ENCODE data around the gene CDKAL1. TPM values are rescaled to one million over a fixed set of nuclear protein-coding genes. Genes with fewer than 3 reads are reported as not detected.

Gene CDKAL1
- total and polyA plus RNA-seq, 10 of the 15 experiments (the other 5 are each of a cell fraction or from before 2014, with no cell fraction given): 10.7 to 26.9 (median 17.3) TPM

- no peak for TF ChIP-seq ELK1 (IDR thresholded peaks at IDR 0.05; ENCODE audit: low read depth, low read length)
- TF ChIP-seq NFIC (IDR thresholded peaks at IDR 0.05; ENCODE audit: low read depth, low read length): peak; percentile 38; the same call in 1 of the 2 replicates
- peak in 1 of 2 experiments; percentile 42; a peak in 2 of 4 replicates for TF ChIP-seq ETV6 (conservative IDR thresholded peaks at IDR 0.05 in 1 of 2, IDR thresholded peaks at IDR 0.05 in 1 of 2; ENCODE audit: borderline replicate concordance in 1 of 2, low read depth in 1 of 2)
- TF ChIP-seq FOXM1 (IDR thresholded peaks at IDR 0.05; ENCODE audit: low read depth, low read length): no peak
- TF ChIP-seq SRF (IDR thresholded peaks at IDR 0.05; ENCODE audit: low read depth in 2 of 2, low read length in 2 of 2): no peak
- TF ChIP-seq PKNOX1 (IDR thresholded peaks at IDR 0.05): no peak
- no peak for TF ChIP-seq KLF5 (IDR thresholded peaks at IDR 0.05; ENCODE audit: partially characterized antibody)
- TF ChIP-seq NFYB (IDR thresholded peaks at IDR 0.05; ENCODE audit: insufficient read depth, low read depth, low read length): no peak
- no peak for TF ChIP-seq RB1 (IDR thresholded peaks at IDR 0.05; ENCODE audit: borderline replicate concordance)
- no peak for TF ChIP-seq POLR2AphosphoS2 (IDR thresholded peaks at IDR 0.05; ENCODE audit: low read depth, low read length)
- no peak for TF ChIP-seq BHLHE40 (IDR thresholded peaks at IDR 0.05; ENCODE audit: borderline replicate concordance in 1 of 2, low read depth in 2 of 2, low read length in 1 of 2)
- peak; percentile 51 for TF ChIP-seq JUNB (IDR thresholded peaks at IDR 0.05)
- TF ChIP-seq HDGF (IDR thresholded peaks at IDR 0.05): no peak
- no peak for TF ChIP-seq ATF7 (IDR thresholded peaks at IDR 0.05; ENCODE audit: low read depth)
- no peak for TF ChIP-seq CEBPB (IDR thresholded peaks at IDR 0.05; ENCODE audit: borderline replicate concordance in 1 of 2, low read depth in 2 of 2, low read length in 2 of 2)
- TF ChIP-seq KAT2A (conservative IDR thresholded peaks at IDR 0.05; ENCODE audit: control insufficient read depth, low read depth, low read length): no peak
- TF ChIP-seq MYC (IDR thresholded peaks at IDR 0.05; ENCODE audit: insufficient read depth, insufficient read length, insufficient replicate concordance, low read length, severe bottlenecking): no peak
- no peak for TF ChIP-seq USF2 (IDR thresholded peaks at IDR 0.05; ENCODE audit: borderline replicate concordance, low read depth, low read length)
- no peak for TF ChIP-seq CUX1 (IDR thresholded peaks at IDR 0.05; ENCODE audit: insufficient replicate concordance, low read depth, low read length)
- no peak for TF ChIP-seq ZNF384 (IDR thresholded peaks at IDR 0.05; ENCODE audit: borderline replicate concordance, low read depth, low read length)
- TF ChIP-seq HDAC6 (IDR thresholded peaks at IDR 0.05; ENCODE audit: unreplicated experiment): no peak
Observed at GRCh38 chr6:21188505-21189223, 654.4 kb downstream of the CDKAL1 start (continued).
